GM18498 (cell line): ENCODE measurements around the gene ARL8B.

Experiments
- ATAC-seq: cut with Tn5 transposase; IDR thresholded peaks from one replicate; pipeline ENCODE4 v1.9.1; 2021; ENCODE audit warnings: mild to moderate bottlenecking, moderate library complexity; ENCODE audit not compliant: unreplicated experiment

ARL8B gene

DNA sequence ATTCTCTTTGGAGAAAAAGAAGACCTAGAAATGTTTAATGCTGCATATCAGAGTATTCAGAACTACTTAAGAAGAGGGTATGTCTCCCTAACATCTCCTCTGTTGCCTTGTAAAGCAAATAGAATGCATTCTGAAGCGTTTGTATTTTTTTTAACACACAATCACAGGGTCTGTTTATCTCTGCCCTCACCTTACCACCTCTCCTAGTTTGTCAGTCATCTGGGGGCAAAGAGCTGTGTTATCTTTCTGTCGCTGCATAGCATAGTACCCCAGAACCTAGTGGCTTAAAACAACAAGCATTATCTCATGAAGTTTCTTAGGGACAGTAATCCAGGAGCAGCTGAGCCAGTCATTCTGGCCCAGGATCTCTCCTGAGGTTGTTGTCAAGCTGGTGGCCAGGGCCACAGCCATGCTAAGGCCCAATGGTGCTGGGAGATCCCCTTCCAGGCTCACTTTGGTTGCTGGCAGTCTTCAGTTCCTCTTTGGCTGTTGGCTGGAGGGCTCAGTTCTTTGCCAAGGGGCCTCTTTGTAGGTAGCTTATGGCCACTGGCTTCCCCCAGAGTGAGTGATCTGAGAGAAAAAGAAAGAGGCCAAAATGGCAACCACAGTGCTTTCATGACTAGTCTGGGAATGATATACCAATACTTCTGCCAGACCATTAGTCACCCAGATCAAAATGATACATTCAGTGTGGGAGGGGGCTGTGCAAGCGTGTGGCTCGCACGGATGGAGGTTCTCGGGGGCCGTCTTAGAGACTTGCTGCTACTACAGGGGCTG, 83.3 kb downstream of the ARL8B start:
- peak; percentile 99 for ATAC-seq

DNA sequence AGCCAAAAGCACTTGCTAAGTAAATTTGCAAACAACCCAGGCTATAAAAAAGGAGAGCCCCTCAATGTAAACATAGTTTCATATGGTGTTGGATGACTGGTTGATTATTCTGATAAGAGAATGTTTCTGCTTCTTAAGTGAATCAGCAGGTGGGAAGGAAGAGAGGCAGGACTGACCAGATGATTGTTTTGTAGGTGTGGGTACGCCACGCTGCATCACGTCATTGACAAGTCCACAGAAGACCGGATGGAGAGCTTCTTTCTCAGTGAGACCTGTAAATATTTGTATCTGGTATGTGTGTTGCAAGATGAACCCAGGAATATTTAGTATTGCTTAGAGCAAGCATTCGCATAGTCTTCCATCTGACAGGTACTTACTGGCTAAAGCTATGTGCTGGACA, 88.8 kb downstream of the ARL8B start:
- ATAC-seq, result no peak

DNA sequence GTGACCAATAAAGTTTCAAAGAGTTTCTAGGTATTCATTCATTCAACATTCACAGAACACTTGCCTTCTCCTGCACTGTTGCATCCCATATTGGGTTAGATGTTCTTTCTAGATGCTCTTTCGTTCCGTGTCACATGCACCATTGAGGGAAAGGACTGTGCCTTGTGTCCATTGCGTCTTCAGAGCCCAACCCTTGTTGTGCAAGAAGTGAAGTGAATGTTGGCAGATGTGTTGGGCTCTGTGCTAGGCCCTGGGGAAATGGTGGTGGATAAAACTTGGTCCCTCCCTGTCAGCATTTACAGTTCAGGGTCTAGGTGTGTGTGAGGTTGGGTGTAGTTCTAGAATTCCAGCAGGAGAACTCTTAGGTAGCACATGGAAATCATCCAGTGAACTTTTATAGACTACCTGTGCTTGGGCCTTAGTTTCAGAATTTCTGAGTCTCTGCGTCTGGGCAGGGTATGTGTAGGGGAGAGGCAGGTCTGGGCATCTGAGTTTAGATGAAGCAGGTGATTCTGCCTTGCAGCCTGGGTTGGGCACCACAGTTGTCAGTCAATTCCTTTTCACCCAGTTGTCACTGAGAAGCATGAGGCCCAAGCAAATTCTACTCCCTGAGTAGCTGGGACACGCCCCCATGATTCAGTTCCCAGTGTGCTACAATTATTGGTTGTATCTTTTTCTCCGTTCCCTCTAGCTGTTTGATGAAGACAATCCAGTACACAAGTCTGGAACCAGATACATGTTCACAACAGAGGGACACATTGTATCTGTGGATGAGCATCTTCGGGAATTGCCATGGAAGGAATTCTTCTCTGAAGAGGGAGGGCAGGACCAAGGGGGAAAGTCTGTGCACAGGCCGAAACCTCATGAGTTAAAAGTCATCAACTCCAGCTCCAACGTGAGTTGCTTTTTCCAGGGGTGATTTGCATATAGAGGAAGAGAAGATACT, 90.8 kb downstream of the ARL8B start:
- ATAC-seq, result no peak

- ATAC-seq, result no peak
Measured at GRCh38 chr3:5213574-5213966, 91.5 kb downstream of the ARL8B start.

- no peak for ATAC-seq
Measured at GRCh38 chr3:5214352-5214751, 92.3 kb downstream of the ARL8B start.

DNA sequence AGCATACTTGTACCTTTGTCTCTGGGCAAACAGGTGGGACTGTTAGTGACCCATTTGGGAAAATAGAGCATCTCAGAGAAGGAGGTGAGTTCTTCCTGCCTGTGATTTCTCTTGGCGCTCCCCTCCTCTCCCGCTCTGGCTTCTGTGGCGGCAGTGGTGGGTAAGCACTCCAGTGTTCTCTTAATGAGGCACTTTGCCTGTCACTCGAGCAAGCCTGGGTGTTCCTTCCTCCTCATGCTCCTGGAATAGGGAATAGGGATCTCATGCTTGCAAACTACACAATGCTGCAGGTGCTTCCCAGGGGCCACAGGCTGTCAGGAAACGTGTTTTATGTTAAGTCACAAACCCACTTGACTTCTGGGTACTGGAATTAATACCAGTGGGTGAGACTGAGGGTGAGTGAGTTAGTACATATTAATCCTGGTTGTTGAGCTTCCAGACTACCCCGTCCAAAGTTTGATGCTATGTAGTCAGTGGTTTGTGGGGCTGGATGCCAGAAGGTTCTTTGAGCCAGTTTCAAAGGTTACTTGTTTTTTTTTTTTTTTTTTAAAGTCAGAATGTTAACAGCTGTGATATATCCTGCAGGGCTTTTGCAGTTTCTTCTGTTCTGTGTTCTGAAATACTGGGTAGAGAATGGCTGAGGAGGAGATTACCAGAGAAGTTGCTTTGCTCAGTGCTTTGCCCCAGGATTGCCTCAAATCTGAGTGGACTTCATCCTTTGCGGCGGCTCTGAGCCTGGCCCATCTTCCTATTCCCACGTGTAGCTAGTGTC, 95.9 kb downstream of the ARL8B start:
- no peak for ATAC-seq

- ATAC-seq, result no peak
Measured at GRCh38 chr3:5218815-5219214, 96.7 kb downstream of the ARL8B start.

- ATAC-seq, result no peak
Measured at GRCh38 chr3:5219216-5219615, 97.1 kb downstream of the ARL8B start.

DNA sequence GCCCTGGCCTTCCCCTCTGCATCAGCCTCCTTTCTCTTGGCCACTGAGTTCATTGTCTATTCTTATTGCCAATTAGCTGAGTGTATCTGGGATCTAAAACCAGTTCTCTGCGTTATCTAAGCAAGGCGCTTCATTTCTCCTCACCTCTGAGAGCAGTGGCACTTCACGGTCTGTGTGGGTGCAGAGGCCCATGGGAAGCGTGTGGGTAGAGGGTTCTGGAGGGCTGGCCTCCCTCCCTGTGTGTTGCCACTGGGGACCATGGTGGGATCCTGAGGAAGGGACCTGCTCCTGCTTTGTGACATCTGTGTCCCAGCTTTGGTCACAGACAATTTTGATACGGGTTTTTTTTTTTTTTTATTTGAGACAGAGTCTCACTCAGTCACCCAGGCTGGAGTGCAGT, 98.1 kb downstream of the ARL8B start:
- ATAC-seq, result no peak

DNA sequence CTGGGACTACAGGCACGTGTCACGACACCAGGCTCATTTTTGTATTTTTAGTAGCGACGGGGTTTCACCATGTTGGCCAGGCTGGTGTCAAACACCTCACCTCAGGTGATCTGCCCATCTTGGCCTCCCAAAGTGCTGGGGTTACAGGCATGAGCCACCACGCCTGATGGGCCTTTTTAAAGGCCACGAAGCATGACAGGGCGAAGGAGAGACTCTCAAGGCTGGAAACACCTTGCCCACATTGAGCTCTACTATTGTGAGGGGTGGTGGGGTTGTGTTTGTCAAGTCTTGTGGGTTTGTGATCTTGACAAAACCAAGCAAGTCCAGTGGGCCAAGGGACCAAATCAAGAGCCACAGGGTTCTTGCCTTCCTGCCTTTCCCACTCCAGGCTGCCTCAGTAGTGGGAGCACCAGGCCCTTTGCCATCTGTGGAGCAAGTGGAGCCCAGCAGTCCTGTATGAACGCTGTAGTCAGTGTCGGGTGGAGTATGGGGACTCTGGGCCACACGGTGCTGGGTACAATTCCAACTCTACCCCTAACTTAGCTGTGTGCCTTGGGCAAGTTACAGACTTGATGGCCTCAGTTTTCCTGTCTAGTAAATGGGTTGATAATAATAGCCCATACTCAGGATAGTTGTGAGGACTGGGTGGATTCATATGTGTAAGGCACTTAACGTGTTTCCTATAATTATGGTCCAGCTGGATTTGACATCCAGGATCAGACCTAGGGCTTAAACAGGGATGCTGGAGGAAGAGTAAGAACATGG, 98.8 kb downstream of the ARL8B start:
- ATAC-seq, result no peak

DNA sequence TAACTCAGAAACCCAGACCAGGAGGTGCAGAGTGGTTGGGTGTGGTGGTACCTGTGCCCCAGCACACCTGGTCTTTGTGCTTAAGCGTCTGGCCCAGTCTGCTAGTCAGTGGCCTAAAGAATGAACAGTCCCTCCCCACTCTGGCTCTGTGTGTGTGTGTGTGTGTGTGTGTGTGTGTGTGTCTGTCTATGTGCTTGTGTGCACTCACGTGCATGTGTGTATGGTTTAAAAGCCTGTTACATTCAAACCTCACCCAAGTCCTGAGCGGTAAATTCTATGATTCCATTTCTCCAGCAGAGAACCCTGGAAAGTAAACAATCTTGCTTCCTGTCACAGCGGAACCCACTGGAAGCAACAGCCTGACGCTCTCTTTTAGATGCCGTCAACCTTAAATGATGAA, 99.6 kb downstream of the ARL8B start:
- no peak for ATAC-seq

DNA sequence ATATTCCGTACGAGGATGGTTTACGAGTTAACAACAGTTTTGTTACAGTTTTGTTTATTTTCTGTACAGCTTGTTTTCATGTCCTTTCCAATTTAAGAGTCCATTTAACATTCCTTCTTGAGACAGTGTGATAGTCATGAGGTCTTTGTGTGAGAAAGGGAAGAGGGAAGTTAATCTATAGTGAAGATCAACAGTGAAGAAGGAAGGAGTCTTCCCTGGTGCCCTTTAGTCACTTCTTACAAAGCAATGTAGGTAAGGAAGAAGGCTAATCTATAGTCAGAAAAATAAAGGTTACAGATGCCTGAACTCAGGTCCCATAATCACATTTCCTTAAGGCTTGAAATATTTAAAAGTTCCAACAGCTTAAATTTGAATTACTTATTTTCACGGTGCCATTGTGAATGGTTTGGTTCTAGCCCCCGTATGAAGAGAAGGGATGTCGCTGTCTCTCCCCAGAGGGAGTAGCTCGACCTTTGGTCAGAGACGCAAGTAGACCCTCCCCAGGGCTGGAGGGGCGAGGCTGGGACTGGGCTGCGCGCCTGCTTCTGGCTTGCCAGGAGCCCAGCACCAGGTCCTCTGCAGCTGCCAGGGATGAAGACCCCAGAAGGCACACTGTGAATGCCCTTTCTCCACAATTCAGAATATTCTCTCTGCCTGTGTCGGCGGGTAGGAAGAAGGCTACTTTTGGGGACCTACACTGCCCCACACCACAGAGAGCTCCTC, 100.4 kb downstream of the ARL8B start:
- no peak for ATAC-seq

- no peak for ATAC-seq
Measured at GRCh38 chr3:5226783-5227182, 104.7 kb downstream of the ARL8B start.

- no peak for ATAC-seq
Measured at GRCh38 chr3:5227812-5228211, 105.7 kb downstream of the ARL8B start.

DNA sequence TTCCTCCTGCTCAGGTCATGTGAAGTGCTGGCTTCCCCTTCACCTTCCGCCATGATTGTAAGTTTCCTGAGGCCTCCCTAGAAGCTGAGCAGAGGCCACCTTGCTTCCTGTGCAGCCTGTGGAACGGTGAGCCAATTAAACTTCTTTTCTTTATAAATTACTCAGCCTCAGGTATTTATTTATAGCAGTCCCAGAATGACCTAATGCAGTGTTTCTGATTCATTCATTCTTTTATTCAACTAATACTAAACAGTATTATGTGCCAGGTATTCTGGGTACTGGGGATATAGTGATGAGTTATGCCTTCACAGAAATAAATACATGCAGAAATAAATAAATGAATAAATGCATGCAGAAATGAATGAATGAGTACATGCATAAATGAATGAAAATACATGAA, 107.3 kb downstream of the ARL8B start:
- no peak for ATAC-seq
